Measurements from ENCODE around the gene PRKCD. TPM values are rescaled to one million over a fixed set of nuclear protein-coding genes. Genes with fewer than 3 reads are reported as not detected.

Gene PRKCD
- polyA plus RNA-seq, 4 donors = 17.8 to 26.4 (median 23.4) TPM

GRCh38 chr3:53188136-53188685 is 27.2 kb downstream of the PRKCD start:
- DNase-seq (ENCODE audit: low read depth in 4 of 4, low spot score in 2 of 4) = no peak

DNA sequence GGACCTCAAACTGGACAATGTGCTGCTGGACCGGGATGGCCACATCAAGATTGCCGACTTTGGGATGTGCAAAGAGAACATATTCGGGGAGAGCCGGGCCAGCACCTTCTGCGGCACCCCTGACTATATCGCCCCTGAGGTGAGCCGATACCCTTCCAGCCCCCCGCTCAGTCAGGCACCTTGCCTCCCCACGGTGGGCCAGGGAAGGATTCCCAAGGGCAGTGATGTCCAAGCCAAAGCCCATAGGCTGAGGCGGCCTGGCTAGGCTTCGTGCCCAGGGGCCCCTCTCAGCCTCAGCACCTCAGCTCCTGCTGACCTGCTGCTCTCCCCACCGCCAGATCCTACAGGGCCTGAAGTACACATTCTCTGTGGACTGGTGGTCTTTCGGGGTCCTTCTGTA is 27.7 kb downstream of the PRKCD start:
- no peak for DNase-seq (ENCODE audit: low read depth in 4 of 4, low spot score in 2 of 4)

DNA sequence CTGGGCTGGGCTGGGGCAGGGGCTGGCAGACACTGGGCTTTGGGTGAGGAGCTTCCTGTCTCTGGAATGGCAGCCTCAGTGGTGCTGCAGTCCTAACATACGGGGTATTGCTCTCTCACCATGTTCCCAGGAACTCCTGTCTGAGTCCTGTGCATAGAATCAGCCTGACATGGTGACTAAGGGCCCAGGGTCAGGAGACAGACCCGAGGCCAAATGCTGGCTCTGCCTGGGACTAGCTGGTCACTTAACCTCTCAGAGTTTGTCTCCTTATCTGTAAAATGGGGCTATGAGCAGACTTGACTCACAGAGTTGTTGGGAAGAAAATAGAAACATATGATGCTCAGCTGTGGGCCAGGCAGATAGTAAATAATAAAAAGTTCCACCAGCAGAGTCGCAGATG is 28.3 kb downstream of the PRKCD start:
- DNase-seq (ENCODE audit: low read depth in 4 of 4, low spot score in 2 of 4) = no peak

DNA sequence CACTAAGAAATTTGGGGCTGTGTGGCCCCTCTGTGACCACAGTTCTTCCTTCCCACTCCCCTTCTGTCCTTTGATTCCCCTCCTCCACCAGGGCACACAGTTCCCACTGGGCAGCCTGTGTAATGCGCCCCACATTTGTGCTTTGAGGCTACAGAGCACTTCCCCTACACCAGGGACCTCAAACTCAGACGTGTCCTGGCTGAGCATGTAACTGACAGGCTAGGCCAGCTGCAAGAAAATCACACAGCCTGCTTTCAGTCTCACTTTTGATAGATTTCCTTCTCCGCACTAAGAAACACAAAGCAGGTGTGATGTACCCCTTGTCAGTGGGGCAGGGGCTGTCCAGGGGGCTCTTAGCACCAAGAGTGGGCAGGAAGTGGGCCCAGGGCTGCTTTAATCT is 29.6 kb downstream of the PRKCD start:
- no peak for DNase-seq (ENCODE audit: low read depth in 4 of 4, low spot score in 2 of 4)

DNA sequence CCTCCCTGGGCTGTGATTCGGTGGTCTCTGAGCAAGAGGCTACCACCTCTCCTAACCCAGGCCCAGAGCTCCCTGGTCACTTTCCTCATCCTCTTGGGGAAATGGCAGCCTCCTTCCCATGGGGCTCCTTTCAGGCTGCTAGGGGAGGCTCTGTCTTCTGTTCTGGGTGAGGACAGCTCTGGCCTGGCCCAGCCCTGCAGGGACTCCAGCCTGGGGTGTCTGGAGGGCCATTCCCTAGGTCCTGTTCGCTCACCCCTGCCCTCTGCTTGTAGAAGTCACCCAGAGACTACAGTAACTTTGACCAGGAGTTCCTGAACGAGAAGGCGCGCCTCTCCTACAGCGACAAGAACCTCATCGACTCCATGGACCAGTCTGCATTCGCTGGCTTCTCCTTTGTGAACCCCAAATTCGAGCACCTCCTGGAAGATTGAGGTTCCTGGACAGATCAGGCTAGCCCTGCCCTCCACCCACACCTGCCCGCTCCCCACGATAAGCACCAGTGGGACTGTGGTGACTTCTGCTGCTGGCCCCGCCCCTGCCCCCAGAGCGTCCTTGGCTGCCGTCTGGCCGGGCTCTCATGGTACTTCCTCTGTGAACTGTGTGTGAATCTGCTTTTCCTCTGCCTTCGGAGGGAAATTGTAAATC is 30.9 kb downstream of the PRKCD start:
- DNase-seq (ENCODE audit: low read depth in 4 of 4, low spot score in 2 of 4) = no peak

GRCh38 chr3:53192608-53193007 is 31.6 kb downstream of the PRKCD start:
- no peak for DNase-seq (ENCODE audit: low read depth in 4 of 4, low spot score in 2 of 4)

GRCh38 chr3:53193466-53194209 is 32.6 kb downstream of the PRKCD start:
- DNase-seq (ENCODE audit: low read depth in 4 of 4, low spot score in 2 of 4) = peak in 2 of 4 donors; percentile 38 to 39

DNA sequence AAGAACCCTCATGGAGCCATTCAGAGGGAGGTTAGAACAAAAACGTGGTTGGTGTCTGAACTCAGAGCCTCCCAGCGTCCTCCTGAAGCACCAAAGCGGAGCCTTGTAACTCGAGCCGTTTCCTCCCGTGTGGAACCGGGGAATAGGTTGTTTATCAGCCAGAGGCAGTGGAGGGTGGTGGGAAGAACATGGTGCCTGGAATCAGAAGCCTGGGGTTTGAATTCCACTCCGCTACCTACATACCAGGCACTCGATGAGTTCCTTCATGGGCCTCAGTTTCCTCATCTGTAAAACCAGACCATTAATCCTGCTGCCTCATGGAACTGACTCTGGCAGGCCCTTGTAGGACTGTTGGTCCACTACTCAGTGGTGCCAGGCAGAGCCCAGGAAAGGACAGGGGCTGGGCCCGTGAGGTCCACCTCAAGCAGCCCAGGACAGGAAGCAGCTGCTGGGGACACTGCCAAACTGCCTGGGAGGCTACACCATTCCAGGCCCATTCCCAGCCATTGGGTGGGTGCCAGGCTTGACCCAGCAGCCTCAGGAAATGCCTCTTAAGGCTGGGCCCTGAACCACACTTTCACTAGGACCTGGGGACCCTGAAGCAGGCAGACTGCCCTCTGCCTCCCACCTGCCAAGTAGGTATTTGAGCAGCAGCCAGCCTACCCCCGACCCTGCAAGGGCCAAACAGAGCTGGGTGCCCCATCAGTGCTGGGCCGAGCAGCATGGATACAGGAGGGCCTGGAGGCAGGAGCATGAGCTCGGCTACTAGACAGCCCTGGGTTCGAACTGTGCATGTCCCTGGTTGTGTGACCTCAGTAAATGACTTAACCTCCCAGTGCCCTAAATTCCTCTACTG is 33.4 kb downstream of the PRKCD start:
- peak in 3 of 4 donors; percentile 60 to 82 (median 67) for DNase-seq (ENCODE audit: low read depth in 4 of 4, low spot score in 2 of 4)

- no peak for DNase-seq (ENCODE audit: low read depth in 4 of 4, low spot score in 2 of 4)
Measured at GRCh38 chr3:53195066-53195450, 34.0 kb downstream of the PRKCD start.

DNA sequence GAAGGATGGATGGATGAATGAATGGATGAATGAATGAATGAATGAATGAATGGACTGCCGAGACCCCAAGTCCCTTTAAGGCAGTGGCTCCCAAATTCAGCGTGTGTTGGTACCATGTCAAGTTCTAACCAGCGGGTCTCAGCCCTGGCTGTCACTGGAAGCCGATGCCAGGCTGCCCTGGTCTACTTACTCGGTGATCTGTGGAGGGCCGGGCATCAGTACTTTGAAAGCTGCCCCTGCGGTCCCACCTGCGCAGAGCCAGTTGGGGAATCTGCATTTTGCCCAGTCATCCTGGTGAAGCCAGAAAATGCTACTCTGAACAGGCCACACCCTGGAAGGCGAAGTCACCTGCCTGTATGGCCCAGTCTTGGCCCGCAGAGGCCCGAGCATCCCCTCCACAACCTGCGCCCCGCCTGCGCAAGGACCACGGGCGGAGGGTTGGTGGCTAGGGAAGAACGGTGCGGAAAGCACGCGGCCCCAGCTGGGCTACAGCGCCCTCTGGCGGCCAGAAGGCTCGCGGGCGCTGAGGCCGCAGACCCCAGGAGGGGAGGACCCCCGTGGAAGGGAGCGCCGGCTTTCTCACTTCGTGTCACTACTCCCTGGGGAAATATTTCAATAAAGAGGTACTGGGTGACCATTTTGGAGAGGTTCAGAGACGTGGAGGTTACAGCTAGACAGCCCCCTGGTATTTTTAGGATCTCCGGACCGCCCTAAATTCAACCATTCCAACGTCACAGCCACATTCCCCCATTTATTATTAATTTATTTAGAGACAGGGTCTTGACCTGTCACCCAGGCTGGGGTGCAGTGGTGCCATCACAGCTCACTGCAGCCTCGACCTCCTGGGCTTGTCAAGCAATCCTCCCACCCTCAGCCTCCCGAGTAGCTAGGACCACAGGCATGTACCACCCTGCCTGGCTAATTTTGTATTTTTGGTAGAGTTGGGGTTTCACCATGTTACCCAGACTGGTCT is 34.9 kb downstream of the PRKCD start:
- peak in 1 of 4 donors; percentile 23 for DNase-seq (ENCODE audit: low read depth in 4 of 4, low spot score in 2 of 4)

DNA sequence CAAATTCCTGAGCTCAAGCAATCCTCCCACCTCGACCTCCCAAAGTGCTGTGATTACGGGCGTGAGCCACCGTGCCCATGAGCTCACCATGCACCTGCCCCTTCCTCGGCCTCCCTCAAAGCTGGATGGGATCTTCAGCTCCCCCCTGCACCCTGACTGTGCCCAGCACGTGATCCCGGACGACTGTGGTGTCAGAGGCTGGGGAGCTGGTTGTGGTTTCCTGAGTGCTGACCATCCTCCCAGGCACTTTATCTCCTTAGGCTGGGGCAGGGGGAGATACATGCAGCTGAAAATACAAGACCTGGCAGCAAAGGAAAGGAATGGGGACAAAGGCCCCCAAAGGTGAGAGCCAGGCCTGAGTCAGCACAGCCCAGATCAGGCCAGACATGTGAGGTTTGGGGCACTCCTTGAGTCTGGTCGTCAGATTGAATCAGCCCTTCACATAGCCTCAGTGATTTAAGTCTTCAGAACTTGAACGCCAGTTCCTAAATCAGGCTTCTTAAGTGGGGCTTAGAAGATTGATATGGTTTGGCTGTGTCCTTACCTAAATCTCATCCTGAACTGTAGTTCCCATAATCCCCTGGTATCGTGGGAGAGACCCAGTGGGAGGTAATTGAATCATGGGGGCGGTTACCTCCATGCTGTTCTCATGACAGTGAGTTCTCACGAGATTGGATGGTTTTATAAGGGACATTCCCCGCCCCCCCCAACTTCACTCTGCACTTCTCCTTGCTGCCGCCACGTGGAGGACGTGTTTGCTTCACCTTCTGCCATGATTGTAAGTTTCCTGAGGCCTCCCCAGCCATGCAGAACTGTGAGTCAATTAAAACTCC is 35.8 kb downstream of the PRKCD start:
- DNase-seq (ENCODE audit: low read depth in 4 of 4, low spot score in 2 of 4) = no peak

GRCh38 chr3:53198256-53198977 is 37.4 kb downstream of the PRKCD start:
- DNase-seq (ENCODE audit: low read depth in 4 of 4, low spot score in 2 of 4) = no peak

DNA sequence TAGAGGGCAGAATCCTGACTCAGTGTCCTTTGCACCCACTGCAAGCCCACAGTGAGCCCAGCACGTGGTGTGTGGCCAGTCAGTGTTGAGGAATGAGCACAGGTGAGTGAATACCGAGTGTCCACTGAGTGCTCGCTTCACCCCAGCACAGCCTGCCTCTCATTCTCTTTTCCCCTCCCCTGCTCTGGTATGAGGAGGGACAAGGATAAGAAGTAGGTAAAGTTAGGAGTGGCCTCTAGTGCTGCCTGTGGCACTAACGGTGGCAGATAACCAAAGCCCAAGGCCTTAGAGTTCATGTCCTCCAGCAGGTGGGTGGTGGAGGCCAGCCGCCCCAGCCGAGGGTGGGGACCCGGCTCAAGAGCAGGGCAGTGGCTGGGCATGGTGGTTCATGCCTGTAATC is 38.0 kb downstream of the PRKCD start:
- no peak for DNase-seq (ENCODE audit: low read depth in 4 of 4, low spot score in 2 of 4)

DNA sequence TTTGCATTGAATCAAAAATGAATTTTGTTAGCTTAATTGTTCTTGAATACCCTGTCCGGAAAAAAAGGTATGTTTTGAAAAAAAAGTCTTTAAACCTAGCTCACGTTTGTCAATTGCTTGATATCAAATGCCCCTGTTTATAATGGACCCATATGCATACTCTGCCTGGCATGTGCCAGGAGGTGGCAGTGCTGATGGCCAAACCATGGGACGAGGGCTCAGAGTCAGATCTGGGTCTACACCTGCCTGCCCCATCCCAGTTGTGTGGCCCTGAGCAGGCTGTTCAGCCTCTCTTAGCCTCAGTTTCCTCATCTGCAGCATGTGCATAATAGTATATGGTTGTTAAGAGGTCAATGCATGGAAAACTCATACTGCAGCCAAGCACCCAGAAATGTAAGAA is 38.8 kb downstream of the PRKCD start:
- DNase-seq (ENCODE audit: low read depth in 4 of 4, low spot score in 2 of 4) = no peak

DNA sequence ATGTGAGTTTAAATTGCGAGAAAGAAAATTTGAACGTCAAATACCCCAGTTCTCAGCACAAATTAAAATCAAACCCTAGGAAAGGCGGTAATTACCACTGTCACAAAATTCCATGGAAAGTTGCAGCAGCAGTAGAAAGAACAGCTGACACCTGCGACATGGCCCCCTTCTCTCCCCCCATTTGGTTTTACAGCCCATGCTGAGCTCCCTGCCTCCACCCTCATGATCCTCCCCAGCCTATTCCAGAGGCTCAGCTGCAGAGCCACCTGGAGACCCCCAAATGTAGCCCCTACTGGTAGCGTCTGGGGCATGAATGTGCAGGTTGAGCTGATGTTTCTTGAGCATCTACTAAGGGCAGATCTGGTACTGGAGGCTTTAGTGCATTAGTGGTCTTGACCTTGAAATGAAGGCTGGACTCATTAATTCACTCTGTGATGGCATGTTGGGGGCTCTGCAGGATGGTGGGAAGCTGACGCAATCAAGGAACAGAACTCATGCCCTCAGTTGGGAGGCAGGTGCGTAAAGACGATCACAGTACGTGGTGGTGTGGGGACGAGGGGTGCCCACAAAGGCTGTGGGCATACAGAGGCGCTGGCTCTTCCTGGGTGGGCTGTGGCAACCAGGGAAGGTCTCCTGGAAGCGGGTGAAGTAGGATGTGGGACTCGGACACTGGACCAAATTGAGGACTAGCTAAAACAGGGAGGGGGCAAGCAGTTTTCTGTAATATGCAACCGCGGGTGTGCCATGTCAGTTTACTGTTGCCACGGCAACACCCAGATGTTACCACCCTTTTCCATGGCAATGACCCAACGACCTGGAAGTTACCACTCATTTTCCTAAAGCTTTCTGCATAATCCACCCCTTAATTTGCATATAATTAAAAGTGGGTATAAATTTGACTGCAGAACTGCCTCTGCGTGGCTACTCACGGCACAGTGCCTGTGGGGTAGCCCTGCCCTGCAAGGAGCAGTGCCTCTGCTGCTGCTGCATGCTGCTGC is 39.8 kb downstream of the PRKCD start:
- DNase-seq (ENCODE audit: low read depth in 4 of 4, low spot score in 2 of 4) = no peak

DNA sequence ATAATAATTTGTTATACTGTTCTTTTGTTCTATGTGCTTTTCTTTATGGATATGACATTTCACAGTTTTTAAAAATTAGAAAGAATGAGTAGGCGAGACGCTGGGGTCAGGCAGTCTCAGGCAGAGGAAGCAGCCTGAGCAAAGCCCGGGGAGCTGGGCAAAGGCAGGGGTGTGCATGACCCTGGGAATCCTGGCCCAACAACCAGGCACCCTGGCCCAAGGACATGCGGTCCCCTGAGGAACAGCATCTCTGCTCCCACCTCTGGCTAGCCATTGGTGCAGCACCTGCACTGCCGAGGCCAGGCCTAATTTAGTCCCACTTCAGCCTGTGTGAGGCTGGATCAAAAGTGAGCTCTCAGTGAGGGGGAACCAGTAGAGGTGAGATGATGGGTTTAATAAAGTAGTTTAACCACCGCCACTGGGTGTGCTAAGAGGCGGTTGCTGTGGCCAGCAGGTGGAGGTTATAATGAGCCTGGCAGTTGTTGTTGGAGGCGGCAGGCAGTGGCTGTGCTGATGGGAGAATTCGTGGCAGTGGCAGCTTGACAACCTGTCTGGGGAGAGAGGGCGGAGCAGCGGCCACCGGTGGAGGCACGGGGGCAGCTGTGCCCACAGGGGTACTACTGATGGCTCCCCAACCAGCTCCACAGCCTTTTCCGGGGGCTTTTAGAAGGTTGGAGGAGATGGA is 41.5 kb downstream of the PRKCD start:
- no peak for DNase-seq (ENCODE audit: low read depth in 4 of 4, low spot score in 2 of 4)
